ENCODE data around the gene ADGRL3.
"Not testable (repeated sequence)": the region's sequence is repeated elsewhere in the genome, so short reads cannot be mapped to it uniquely, and the experiment has no call there.

GRCh38 chr4:61757983-61758382 is 557.9 kb downstream of the ADGRL3 start:
- TF ChIP-seq, protein P1, sequence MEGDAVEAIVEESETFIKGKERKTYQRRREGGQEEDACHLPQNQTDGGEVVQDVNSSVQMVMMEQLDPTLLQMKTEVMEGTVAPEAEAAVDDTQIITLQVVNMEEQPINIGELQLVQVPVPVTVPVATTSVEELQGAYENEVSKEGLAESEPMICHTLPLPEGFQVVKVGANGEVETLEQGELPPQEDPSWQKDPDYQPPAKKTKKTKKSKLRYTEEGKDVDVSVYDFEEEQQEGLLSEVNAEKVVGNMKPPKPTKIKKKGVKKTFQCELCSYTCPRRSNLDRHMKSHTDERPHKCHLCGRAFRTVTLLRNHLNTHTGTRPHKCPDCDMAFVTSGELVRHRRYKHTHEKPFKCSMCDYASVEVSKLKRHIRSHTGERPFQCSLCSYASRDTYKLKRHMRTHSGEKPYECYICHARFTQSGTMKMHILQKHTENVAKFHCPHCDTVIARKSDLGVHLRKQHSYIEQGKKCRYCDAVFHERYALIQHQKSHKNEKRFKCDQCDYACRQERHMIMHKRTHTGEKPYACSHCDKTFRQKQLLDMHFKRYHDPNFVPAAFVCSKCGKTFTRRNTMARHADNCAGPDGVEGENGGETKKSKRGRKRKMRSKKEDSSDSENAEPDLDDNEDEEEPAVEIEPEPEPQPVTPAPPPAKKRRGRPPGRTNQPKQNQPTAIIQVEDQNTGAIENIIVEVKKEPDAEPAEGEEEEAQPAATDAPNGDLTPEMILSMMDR (IDR thresholded peaks at IDR 0.05; ENCODE audit: low read depth, low read length) = not testable (repeated sequence)
- not testable (repeated sequence) for TF ChIP-seq EZH2phosphoT487 (IDR thresholded peaks at IDR 0.05; ENCODE audit: low read depth)

Data from OCI-LY3 (cell line).